NCI-H2171 (cell line): Measurements from ENCODE around the gene DNAH2.

ENCODE experiments used
- DNase-seq: peaks from one replicate; lab custom pipeline; 2025; lab: John Stamatoyannopoulos, UW

DNAH2 gene, protein sequence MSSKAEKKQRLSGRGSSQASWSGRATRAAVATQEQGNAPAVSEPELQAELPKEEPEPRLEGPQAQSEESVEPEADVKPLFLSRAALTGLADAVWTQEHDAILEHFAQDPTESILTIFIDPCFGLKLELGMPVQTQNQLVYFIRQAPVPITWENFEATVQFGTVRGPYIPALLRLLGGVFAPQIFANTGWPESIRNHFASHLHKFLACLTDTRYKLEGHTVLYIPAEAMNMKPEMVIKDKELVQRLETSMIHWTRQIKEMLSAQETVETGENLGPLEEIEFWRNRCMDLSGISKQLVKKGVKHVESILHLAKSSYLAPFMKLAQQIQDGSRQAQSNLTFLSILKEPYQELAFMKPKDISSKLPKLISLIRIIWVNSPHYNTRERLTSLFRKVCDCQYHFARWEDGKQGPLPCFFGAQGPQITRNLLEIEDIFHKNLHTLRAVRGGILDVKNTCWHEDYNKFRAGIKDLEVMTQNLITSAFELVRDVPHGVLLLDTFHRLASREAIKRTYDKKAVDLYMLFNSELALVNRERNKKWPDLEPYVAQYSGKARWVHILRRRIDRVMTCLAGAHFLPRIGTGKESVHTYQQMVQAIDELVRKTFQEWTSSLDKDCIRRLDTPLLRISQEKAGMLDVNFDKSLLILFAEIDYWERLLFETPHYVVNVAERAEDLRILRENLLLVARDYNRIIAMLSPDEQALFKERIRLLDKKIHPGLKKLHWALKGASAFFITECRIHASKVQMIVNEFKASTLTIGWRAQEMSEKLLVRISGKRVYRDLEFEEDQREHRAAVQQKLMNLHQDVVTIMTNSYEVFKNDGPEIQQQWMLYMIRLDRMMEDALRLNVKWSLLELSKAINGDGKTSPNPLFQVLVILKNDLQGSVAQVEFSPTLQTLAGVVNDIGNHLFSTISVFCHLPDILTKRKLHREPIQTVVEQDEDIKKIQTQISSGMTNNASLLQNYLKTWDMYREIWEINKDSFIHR (N-terminal part only)

DNA sequence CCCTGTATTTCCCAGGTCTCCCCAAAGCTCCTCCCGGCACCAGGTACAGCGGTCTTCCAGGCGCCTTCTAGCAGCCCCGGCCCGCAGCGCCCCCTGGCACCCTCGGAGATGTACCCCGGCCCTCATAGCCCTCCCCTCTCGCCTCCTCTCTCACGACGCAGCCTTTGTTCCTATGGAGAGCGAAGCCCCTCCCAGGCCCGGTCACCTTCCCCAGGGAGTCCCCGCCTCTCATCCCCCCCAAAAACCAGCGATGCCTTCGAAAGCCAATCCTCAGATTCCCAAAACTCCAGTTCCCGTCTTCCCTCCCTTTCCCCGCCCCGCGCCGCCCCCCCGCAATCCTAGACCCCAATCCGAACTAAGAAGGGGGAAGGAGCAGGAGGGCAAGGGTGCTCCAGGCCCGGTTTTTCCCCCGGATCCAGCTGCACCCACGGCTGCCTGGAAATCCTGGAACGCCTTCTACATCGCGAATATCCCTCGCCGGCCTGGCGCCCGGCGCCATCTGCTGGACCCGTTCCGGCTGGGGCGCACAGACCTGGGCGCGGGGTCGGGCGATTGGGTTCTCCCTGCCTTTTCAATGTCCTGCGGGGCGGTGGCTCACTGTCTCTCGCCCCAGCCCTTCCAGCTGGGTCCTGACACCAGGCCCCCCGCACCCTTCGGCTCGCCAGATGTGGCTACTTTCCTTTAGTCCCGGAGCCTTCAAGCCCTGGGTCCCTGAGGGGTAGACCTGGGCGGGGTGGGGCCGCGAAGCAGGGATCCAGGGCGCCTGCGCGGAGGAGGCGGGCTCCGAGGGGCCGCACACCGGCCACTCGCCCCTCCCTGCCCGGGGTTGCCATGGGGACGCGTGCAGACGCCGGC lies at the start of gene DNAH2:
Gene DNAH2, plus strand, starts transcription at position 844 of the 855 bp plus-strand sequence. CDS start 1,991 bp downstream, outside the sequence.
- peak; percentile 97 for DNase-seq

DNA sequence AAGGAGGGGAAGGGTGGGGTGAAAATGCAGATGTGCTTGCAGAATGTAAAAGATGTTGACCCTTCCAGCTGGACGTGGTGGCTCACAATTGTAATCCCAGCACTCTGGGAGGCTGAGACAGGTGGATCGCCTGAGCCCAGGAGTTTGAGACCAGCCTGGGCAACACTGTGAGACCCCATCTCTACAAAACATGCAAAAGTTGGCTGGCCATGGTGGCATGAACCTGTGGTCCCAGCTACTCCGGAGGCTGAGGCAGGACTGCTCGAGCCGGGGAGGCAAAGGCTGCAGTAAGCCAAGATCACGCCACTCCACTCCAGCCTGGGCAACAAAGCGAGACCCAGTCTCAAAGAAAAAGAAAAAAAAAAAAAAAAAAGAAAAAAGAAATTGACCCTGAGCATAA lies 49.1 kb upstream of the DNAH2 start:
- no peak for DNase-seq

DNA sequence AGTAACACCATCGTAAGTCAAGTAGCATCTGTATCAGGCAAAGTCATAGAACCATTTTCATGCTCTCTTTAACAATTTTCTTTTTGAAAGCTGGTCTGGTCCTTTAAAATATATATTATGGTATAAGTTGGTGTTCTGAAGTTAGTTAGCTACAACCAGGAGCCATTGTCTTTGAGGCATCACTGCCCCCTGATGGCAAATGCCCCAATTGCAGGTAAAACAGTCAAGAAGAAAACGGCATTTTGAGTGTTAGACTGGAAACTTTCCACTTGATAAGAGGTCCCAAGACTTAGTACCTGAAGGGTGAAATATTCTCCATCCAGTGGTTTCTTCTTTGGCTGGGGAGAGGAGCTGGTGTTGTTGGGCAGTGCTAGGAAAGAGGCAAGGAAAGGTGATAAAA lies 44.3 kb upstream of the DNAH2 start:
- no peak for DNase-seq

DNA sequence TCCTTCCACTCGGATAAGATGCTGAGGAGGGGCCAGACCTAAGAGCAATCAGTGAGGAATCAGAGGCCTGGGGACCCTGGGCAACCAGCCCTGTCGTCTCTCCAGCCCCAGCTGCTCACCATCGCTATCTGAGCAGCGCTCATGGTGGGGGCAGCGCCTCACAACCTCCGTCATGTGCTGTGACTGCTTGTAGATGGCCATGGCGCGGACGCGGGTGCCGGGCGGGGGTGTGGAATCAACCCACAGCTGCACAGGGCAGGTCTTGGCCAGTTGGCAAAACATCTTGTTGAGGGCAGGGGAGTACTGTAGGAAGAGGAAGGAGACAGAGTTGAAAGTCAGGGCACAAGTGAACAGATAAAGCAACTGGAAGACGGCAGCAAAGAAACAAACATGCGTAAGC lies 42.6 kb upstream of the DNAH2 start:
- no peak for DNase-seq

DNA sequence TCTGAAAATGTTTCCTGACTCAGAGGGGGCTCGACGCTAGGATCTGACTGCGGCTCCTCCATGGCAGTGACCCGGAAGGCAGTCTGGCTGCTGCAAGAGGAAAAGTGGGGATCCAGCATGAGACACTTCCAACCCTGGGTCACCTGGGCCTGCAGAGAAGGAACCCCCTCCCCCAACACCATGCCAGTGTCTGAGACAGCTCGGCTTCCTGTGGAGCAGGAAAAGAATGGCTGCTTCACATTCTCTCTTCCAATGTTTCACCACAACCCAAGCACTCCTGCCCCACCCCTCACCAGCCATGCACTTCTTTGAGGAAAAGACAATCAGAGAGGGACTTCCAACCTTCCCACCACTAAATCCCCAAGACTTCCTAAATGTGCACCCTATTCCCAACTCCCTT lies 41.0 kb upstream of the DNAH2 start:
- DNase-seq: no peak

DNA sequence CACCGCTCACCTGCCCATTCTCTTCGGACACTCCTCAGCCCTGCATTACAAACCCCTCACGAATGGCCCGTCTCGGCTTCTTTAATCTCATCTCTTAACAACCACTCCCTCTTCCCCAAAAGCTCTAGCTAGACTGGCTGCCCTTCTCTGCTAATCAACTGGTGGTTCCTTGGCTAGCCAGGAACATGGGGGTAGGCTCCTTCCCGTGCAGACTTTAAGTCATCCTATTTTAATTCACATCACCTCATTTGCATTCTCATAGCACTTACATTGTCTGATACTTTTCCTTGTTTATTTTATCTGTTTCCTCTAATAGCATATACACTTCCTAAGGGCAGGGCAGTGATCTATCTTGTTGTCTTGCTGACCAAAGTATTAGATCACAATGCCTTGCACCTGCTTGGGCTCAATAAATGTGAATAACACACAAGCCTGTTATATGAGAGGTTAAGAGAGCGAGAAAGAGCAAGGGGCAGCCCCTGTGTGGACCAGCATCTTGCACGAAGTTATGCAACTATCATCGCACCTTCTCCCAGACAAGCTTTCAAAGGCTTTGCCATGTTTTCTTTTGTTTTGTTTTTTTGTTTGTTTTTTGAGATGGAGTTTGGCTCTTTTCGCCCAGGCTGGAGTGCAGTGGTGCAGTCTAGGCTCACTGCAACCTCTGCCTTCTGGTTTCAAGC lies 40.0 kb upstream of the DNAH2 start:
- DNase-seq: no peak

DNA sequence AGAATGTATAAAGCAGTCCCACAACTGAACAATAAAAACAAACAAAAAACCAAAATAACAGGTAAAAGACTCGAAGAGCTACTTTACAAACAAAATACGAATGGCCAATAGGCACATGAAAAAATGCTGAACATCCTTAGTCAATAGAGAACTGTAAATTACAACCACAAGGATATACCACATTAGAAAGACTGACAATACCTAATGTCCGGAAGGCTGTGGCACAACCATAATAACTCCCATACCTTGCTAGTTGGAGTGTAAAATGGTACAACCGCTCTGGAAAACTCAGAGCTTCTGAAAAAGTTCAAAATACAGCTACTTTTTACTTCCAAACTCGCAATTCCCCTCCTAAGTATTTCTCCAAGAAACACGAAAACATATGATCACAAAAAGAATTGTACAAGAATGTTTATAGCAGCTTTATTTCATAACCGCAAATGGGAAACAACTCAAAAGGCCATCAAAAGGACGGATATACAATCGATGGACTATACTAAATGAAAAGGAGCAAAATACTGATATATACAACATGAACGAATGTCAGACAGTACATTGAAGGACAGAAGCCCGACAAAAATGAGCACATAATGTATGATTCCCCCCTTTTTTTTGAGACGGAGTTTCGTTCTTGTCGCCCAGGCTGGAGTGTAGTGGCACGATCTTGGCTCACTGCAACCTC lies 32.6 kb upstream of the DNAH2 start:
- no peak for DNase-seq

DNA sequence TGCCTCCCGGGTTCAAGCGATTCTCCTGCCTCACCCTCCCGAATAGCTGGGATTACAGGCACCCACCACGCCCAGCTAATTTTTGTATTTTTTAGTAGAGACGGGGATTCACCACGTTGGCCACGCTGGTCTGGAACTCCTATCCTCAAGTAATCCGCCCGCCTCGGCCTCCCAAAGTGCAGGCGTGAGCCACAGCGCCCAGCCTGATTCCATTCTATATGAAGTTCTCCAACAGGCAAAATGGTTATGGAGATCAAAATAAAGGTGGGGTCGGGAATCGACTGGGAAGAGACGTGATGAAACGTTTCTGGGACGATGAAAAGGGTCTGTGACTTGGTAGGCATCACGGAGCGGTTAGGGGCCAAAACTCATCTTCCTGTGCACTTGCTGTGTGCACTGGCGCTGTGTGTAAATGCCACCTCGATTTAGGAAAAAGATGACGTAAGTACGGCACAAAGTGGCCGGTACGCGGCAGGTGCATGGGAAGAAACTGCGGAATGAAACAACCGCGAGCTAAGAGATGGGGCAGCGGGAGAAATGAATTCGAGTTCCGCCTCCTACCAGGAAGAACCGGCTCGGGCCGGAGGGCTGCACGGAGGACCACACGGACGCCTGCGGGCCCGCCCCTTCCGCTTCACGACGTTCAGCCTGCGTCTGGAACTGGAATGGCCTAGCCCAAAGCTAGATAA lies 31.9 kb upstream of the DNAH2 start:
- peak; percentile 90 for DNase-seq

DNA sequence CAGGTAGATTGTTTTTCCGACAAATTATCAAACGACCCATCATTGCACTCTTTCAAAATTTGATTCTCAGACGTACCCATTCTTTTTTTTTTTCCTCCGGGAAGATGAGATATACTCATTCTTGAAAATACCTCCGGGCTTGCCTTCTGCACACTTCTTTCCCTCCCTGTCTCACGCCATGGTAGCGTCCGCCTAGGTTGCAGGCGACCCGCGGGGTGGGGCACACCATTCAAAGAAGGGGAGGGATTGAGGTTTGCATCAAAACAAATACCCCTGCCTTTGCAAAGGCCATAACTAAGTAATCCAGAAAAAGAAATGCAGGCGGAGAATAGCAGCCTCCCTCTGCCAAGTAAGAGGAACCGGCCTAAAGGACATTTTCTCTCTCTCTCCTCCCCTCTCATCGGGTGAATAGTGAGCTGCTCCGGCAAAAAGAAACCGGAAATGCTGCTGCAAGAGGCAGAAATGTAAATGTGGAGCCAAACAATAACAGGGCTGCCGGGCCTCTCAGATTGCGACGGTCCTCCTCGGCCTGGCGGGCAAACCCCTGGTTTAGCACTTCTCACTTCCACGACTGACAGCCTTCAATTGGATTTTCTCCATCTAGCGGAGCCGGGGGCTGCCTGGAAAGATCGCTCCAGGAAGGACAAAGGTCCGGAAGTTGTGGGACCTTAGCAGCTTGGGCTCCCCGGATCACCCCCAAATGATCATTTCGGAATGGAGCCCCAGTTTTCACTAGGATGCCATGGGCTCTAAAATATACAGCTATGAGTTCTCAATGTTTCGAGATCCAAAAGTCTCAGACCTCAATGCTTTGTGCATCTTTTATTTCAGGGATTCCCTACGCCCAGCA lies 31.1 kb upstream of the DNAH2 start:
- DNase-seq: peak; percentile 88

DNA sequence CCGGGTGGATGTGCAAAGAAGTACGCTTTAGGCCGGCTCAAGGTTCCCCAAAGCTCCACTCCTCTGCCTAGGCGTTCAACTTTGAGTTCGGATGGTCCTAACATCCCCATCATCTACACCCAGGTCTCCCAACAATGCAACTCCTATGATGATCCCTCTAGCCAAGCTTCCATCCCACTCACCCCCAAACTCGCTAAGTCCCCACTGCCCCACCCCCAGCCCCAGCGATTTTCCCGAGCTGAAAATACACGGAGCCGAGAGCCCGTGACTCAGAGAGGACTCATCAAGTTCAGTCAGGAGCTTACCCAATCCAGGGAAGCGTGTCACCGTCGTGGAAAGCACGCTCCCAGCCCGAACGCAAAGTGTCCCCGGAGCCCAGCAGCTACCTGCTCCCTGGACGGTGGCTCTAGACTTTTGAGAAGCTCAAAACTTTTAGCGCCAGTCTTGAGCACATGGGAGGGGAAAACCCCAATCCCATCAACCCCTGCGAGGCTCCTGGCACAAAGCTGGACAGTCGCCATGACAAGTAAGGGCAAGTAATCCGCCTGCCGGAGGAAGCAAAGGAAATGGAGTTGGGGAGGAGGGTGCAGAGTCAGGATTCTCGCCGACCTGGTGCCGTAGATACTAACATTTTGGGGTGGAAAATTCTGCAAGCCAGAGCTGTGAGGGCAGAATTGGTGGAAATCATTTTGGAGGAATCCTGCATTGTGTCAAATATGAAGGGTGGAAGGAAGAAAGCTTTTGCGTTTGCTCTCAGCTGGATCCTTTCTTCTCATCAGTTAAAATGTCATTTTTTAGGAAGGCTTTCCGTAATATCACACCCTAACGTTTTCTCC lies 30.3 kb upstream of the DNAH2 start, which contains the start of gene TP53:
Gene TP53, minus strand, starts transcription at position 419 of the 836 bp plus-strand sequence. CDS start 10,896 bp downstream, outside the sequence.
- DNase-seq: peak; percentile 82

DNA sequence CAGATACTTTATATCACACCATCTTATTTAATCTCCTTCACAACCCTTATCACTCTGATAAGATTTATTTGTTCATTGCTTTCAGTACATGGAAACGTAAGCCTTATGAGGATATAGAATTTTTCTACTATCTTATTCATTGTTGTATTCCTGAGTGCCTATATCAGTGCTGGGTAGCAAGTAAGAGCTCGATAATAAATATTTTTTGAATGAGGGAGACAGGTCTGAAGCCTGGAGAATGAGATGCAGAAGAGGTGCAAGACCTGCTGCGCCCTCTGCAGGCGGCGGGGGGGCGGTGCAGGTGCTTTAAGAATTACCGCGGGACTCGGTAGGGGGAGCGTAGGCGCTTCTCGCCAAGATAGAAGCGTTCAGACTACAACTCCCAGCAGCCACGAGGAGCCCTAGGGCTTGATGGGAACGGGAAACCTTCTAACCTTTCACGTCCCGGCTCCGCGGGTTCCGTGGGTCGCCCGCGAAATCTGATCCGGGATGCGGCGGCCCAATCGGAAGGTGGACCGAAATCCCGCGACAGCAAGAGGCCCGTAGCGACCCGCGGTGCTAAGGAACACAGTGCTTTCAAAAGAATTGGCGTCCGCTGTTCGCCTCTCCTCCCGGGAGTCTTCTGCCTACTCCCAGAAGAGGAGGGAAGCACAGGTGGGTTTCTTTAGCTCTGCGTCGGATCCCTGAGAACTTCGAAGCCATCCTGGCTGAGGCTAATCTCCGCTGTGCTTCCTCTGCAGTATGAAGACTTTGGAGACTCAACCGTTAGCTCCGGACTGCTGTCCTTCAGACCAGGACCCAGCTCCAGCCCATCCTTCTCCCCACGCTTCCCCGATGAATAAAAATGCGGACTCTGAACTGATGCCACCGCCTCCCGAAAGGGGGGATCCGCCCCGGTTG lies 29.4 kb upstream of the DNAH2 start, which contains the start of gene WRAP53:
Gene WRAP53, plus strand, starts transcription at position 570 of the 900 bp plus-strand sequence. Its CDS starts 172 bp downstream, at position 742.
- peak; percentile 97 for DNase-seq

DNA sequence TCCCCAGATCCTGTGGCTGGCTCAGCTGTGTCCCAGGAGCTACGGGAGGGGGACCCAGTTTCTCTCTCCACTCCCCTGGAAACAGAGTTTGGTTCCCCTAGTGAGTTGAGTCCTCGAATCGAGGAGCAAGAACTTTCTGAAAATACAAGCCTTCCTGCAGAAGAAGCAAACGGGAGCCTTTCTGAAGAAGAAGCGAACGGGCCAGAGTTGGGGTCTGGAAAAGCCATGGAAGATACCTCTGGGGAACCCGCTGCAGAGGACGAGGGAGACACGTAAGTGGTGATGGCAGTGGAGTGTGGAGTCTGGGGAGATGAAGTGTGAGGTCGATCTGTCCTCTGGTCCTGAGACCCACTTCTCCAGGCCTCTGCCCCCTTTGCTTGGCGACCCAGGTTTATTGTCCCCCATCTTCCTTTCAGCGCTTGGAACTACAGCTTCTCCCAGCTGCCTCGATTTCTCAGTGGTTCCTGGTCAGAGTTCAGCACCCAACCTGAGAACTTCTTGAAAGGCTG lies 28.7 kb upstream of the DNAH2 start:
- DNase-seq: no peak

DNA sequence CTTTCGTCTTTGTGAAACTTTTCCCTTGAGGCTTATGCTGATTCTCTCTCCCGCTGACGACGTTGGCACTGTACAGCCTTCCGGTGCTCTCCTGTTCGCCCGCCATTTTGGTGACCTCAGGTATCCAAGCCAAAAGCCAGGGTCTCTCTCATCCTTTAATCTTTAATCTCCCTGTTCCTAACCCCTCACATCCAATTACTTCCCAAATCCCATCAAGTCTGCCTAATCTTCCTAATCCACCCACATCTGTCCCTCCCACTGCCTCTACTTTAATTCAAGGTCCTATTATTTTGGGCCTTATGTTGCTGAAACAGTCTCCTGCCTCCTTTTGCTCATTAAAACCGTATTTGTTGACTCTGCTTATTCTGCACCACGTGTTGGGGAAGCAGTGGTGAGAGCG lies 22.0 kb upstream of the DNAH2 start:
- no peak for DNase-seq

DNA sequence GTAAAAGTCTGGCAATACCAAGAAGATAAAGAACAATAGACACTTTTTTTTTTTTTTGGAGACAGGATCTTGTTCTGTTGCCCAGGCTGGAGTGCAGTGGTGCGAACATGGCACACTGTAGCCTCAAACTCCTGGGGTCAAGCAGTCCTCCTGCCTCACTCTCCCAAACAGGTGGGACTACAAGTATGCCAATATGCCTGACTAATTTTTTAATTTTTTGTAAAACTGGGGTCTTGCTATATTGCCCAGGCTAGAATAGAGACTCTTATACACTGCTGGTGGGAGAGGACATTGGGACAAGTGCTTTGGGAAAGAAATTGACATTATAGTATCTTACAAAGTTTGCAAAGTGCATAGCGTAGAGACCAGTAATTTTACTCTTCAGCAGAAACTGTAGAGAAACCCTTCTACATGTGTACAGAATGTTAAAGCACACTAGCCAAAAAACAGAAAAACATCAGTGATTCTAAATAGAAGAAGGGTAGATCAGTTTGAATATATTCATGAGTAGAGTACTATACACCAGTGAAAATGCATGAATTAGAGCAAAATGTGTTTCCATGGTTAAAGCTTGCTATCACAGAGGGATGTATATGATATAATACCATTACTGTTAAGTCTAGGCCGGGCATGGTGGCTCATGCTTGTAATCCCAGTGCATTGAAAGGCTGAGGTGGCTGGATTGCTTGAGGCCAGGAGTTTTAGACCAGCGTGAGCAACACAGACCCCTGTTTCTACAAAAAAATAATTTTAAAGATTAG lies 19.5 kb upstream of the DNAH2 start:
- no peak for DNase-seq

DNA sequence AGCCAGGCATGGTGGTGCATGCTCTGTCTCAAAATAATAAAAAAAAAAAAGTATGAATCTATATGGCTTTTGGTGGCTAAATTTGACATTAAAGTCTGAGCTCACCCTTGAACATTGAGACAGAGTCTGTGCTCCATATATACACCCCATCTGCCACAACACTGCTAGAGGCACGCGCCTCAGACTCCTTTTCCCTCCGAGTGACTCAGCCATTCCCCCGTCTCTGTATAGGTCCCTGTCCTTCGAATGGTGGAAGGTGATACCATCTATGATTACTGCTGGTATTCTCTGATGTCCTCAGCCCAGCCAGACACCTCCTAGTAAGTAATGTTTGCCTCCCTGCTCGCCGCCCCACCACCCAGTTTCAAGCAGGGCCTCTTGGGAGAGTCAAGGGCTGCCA lies 17.0 kb upstream of the DNAH2 start:
- no peak for DNase-seq

DNA sequence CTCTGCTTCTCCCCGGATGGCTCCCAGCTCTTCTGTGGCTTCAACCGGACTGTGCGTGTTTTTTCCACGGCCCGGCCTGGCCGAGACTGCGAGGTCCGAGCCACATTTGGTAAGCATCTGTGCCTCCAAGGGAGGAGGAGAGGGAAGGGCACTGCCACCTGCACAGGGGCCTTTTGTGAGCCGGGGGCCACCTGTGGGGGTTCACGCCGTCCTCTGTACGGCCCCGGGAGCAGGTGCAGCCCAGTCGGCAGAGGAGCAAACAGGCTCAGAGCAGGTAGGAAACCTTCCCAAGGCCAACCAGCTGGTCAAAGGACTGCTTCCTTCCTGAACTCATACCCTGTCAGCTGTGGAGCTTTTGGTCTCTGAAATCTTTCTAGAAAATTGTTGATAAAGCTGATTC lies 15.9 kb upstream of the DNAH2 start:
- no peak for DNase-seq
